GM18870 (cell line): ENCODE data around the gene APBB1IP.

Experiments
- ATAC-seq: cut with Tn5 transposase; IDR thresholded peaks from one replicate; pipeline ENCODE4 v1.9.1; 2021; ENCODE audit warnings: moderate library complexity; ENCODE audit not compliant: unreplicated experiment

The APBB1IP gene

DNA sequence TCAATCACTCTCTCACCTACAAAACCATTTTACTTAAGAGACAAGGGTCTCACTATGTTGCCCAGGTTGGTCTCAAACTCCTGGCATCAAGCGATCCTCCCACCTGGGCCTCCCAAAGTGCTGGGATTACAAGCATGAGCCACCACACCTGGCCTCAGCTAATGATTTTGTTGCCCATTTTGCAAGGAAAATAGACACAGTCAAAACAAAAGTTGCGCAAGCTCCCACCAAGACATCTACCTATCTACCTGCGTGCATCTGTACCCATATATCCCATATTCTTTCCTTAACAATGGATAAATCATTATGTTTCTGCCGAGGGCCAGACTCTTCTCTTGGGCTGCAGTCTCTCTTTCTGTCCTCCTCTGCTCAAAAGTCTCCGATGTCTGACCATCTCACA is 67.3 kb downstream of the APBB1IP start:
- no peak for ATAC-seq

DNA sequence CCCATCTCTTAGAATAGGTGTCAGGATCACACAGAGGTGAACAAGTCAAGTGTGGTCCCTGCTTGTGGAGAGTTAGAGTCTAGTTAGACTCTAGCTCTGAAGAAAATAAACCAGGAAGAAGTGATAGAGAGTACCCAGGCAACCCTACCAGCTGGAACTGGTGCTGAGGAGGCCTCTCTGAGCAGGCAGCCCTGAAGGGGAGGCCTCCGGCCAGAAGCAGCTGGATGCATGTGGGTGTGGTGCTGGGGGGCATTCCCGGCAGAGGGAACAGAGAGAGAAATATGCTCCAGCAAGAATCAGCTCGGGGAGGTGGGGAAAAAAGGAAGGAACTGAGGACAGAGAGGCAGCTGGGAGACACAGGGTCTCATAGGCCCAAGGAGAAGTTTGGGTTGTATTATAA is 68.6 kb downstream of the APBB1IP start:
- no peak for ATAC-seq

DNA sequence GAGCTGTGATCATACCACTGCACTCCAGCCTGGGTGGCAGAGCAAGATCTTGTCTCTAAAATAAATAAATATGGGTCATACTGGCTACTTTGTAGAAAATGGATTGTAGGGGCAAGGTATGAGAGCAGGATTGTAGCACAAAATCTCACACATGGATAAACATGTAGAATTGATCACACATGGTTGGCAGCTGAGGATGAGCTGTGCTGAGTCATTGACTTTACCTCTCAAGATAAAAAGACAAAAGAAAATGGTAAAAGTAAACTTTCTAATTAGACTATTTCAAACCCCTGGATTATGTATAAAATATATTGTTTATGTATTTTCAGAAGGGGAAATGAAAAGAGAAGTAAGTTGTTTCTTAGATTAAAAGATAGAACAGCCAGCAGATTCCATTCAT is 69.3 kb downstream of the APBB1IP start:
- no peak for ATAC-seq

DNA sequence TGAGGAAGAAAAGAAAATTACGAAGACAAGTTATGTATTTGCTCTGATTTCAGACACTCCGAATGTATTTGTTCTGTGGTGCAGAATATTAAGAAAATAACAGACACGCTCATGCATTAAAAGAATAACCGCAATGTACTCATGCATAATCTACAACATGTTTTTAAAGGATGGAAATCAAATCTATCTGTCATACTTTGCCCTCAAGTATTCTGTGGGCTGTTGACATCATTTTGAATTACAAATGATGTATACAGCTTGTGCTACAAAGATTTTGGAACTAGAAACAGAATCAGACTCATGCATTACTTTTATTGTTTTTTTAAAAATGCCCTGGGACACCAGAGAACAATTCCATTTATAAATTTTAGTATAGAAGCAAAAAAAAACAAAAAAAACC is 69.9 kb downstream of the APBB1IP start:
- ATAC-seq: no peak

DNA sequence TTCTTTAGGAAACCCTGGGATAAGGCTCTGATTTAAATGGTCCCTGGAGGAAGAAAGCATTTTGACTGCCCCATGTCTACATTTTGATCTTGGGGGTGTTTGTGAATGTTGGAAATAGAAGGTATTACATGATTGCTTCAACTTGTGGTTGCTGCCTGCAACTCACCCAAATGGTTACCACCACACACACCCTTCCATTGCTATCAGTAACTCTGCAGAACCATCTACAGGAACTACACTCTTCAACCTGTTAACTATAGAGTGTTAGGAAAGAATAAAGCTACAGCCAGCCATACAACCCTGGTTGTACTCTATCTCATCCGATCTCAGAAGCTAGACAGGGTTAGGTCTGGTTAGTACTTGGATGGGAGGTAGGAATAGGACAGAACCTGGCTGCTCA is 71.2 kb downstream of the APBB1IP start:
- no peak for ATAC-seq

DNA sequence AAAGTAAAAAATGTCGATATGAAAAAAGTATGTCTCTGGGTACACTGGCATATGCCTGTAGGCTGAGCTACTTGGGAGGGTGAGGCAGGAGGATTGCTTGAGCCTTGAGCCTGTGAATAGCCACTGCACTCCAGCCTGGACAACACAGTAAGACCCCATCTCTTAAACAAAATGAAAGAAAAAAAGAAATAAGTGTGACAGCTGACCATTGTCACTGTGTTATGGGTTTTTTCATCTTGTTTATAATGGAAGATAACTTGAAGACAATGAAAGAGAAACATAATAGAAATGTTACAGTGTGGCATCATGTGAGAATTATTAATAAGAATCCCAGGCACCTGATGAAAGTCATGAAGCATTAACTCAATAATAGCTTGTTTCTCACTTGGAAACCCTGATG is 75.0 kb downstream of the APBB1IP start:
- no peak for ATAC-seq

DNA sequence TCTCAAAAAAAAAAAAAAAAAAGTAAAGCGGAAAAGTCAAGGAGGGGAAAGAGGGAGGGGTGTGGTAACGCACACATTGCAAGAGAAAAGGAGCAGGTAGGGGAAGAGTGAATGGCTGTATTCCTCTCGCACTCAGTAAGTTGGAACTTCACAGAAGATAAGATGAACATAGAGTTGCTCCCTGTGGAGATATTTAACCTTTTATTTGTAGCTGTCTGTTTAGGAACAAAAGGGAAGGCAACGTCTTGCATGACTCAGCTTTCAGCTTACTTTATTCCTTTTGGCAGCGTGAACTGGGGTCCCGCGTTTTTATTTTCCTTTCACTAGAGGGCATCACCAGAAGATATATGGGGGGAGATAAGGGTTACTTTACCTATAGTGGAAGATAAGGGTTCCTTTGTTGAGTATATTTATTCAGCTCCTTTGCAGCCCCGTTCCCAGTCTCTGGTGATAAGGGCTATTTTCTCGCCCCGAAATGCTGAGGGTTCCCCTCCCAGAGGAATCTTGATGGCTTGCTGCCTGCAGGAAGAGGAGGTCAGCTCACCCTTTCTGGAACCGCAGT is 78.5 kb downstream of the APBB1IP start:
- no peak for ATAC-seq

DNA sequence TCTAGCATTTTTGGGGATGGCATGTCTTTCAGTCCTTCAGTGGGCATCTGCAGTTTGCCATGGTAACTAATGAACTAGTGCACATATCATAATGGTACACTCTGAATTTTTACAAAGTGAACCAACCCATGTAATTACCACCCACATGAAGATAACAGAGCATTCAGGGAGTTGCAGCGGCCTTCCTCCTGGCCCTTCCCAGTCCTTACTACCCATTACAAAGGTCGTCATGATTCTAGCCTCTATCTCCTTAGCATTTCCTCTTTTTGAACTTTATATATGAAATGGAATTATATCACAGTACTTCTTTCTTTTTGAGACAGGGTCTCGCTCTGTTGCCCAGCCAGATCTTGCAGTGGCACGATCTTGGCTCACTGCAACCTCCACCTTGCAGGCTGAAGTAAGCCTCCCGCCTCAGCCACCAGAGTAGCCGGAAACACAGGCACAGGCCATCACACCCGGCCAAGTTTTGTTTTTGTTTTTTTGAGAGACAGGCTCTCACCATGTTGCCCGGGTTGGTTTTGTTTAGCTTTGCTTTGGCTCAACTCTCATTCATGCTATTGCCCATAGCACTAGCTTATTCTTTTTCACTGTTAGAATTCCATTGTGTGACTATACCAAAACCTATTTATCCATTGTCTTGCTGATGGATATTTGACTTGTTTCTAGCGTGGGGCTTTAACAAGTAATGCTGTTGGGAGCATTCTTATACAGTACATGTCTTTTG is 79.2 kb downstream of the APBB1IP start:
- ATAC-seq: no peak

DNA sequence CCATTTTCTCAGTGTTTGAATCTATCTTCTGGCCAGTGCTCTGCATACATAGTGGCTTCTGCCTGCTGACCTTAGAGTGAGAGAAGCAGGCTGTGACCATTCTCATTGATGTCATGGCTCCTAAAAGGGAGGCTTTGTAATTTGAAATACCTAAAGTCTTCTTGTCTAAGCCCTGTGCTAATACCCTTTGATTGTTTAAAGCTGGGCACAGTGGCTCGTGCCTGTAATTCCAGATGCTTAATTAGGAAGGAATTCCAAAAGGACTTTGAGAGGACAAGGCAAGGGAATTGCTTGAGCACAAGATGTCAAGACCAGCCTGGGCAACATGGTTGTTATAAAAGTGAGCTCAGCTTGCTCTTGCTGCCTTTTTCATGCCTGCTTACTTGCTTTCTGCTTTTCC is 81.7 kb downstream of the APBB1IP start:
- no peak for ATAC-seq

DNA sequence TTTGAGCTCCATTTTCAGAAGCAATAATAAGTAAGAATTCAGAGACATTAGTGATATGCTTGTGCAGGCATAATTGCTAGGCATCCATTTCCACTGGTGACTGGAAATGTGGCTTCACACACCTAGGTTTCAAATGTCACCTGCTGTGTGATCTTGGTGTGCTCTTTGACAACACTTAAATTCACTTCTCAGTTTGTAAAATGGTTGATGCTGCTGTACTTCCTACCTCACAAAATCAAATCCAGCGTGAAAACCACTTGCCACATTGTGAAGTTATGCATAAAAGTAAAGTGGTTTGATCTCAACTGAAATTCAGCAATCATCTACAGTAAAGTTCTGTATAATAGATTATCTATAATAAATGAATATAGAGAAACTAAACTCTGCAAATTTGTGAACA is 82.4 kb downstream of the APBB1IP start:
- ATAC-seq: no peak

DNA sequence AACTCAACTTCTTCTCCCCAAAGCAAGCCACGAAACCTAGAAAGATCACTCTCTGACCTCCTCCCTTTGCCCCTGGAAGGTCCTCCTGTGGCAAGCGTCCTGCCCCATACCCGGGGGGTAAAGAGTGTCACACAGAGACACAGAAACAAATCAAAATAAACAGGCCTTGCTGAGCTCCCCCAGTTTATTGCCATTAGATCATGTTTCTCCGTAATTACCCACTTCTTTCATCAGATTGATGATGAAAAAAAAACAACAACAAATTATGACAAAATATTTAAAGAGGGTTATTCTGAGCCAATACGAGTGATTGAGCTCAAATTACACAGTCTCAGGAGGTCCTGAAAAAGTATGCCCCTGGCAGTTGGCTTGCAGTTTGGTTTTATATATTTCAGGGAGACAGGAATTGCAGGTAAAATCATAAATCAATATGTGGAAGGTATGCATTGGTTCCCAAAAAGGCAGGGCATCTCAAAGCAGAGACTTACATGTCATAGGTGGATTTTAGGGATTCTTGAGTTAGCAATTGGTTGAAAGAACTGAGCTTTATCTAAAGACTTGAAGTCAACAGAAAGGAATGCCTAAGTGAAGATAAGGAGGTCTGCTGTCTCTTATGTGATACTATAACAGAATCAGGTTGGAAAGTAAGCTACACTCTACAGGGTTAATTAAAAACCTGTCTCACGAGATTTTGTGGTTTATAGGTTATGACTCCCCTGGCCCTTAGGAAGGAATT is 86.2 kb downstream of the APBB1IP start:
- no peak for ATAC-seq

DNA sequence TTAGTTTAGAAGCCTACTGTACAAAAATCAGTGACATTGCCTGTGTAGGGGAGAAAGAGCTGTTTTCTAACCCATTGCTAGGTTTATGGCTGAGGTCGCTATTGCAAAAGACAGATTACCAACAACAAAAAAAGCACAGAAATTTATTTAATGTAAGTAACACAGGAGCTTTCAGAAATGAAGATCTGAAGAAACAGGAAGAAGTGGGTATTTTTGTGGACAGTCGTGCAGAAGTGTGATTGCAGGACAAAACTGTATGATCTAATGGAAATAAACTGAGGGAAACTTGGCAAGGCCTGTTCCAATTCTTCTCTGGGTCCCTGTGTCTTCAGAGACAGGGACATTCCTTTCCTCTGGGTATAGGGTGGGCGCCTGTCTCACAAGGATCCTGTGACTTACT is 87.4 kb downstream of the APBB1IP start:
- ATAC-seq: no peak

DNA sequence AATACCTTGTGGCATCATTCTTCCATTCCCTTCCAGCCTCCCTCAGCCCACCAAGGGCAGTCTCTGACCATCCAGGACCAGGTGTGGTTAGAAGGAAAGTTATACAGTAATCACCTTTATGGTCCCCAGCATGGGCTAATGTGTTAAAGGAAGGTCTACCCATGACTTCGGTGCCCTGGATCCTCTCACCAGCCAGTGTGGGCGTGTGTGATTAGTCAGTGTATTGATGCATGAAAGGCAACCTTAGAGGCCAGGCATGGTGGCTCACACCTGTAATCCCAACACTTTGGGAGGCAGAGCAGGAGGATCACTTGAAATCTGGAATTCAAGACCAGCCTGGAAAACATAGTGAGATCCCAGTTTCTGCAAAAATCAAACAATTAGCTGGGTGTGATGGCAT is 88.9 kb downstream of the APBB1IP start:
- ATAC-seq: no peak

DNA sequence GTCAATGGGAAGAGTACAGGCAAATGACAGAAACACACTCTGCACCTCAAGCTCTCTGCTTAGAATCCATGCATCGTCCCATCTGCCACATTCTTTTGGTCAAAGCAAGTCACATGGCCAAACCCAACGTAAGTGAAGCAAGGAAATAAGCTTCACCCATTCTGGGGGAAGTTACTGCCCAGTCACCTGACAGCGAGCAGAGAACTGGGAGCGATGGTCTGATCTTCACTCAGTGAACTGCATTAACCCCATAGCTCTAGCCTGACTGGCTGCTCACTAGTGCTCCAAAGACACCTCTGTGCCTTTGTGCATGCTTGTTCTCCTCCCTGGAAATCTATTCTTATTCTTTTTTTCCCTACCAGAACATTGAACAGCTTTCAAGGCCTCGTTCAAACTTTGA is 89.9 kb downstream of the APBB1IP start:
- no peak for ATAC-seq

DNA sequence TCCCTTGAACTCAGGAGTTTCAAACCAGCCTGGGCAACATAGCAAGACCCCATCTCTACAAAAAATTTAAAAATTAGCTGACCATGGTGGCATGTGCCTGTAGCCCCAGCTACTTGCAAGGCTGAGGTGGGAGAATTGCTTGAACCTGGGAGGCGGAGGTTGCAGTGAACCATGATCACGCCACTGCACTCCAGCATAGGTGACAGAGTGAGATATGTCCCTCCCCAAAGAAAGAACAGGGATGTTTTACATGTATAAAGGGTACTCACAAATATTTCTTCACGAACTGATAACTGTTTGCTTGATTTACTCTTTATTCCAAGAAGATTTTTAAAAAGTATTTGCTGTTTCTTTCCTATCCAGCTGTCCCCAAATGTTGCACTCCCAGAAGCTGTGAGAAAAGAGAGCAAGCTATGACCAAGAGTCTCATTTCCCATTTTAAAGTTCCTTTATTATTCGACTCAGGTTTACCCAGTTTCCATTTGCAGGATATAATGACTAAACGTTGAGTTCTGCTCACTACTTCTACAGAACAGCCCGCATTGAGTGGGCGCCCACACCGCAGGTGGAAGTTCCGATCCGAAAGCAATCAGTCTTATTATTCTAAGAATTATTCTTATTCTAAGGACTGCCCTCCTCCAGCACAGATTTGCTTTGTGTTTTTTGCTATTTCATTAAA is 90.7 kb downstream of the APBB1IP start:
- ATAC-seq: peak; percentile 74

DNA sequence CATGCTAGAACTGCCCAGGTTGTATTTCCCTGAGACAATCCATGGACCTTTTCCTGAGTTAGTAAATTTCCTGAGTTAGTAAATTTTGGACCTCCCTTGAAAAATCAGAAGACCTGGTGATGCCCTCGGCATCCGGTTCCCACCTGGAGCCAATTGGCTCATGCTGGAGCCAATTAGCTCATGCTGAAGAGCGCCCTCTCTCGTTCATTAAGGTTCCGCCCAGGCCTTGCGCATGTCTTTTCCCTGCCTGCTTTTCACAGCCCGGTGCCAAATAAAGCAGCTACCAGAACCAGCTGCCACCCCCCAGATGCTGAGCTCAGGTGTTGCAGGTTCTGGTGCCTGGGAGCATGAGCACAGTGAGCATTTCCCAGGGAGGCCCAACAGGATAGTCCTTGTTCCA is 96.2 kb downstream of the APBB1IP start:
- no peak for ATAC-seq

DNA sequence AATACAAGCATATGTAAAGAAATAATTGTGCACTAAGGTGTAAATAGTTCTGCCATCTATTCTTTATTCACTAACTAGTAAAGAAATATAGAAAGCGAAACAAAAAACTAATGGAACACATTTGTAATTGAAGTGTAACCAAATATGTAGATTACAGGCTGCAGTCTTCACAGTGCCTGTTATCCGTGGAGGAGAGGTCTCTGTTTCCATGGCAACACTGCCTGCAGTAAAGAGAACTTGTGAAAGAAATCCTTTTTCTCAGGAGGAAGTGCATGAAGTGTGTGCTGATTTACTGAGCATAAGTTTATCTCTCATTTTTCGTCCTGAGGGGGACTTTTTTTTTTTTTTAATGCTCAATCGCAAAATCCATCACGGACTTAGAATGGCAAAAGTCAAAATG is 102.5 kb downstream of the APBB1IP start:
- ATAC-seq: no peak

DNA sequence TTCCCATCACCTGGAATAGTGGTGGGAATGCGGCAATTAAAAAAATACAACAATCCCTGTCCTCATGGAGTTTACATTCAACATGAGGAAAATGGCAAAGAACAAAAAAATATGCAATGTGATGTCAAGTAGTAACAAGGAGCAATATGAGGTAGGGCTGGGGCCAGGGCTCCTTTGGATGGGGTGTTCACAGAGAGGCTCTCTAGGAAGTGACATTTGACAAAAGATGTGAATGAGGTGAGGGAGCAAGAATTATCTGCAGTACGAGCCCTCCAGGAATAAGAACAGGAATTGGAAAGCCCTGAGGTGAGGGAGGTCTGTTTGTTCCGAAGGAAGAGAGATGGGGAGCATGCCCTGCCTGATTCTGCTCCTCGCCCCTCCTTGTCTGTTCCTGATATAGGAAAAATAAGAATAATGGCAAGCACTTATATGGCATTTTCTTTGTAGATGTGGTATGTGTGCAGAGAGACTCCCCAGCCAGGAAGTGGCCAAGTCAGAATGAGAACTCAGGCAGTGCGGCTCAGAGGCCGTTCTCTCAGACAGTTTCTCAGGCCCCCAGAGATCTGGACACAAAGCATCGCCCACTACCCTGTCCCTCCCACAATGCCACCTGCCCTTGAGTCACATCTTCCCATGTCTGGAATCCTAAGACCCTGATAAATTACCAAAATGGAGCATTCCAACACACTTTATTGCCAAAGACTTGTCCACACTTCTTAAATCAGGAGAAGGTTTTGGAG is 105.6 kb downstream of the APBB1IP start:
- ATAC-seq: peak; percentile 67

DNA sequence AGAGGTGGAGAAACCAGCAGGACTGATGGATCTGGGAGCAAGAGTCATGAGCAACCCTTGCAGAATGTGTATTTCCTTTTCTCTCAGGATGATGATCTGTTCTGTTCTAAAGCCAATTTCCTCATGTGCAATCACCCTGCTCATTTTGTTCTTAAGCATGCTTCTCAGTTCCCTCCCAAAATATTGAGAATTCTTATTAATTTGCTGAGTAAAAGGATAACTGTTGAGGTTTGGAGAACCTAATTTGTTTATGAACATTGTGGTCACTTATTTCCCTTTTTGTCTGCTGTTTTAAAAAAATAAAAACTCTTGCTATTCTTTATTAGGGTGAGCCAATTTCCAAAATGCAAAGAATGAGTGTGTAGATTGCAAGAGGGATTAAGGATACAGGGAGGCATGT is 106.8 kb downstream of the APBB1IP start:
- no peak for ATAC-seq

DNA sequence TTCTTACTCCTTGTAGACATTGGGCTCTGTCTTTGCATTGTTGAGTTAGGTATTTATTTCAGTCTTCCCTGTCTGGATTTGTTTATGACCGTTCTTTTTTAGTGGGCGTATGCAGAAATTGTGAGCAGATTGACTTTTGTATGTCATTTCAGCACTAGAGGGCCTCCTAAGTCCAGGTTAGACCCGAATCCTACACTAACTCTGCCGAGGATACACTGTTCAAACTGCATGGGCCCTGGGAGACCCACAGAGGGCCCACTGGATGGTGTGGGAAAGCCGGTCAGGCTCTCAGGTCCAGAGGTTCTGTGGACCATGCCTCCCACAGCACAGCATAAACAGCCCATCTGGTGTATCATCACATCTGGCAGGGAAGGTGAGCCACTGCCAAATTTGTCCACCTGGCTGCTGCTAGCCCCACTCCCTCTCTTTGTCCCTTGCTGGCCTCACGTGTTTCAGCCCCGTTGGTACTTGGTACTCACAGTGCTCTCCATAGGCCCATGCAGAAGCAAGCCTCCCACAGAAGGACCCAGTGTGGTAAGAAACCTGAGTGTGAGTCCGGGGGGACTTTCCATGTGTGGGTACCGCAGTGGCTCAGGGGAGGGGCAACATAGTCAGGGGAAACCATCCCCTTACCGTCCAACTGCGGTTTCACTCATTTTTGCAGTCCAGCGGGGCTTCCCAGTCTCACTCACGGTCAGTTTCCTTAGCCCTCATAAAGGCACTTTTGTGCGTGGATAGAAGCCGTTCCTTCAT is 112.8 kb downstream of the APBB1IP start:
- no peak for ATAC-seq
